ENCODE data around the gene TEX2. TPM values are rescaled to one million over a fixed set of nuclear protein-coding genes. Genes with fewer than 3 reads are reported as not detected.

The TEX2 gene
- total RNA-seq, 1 experiment from 2014 or later, result 27.9 TPM

GRCh38 chr17:64162554-64162953 lies 100.5 kb downstream of the TEX2 start:
- intact Hi-C loops (cut with micrococcal nuclease; ENCODE audit: unreplicated experiment), result no loop called here
- no TSS peak for BruUV-seq (replicated peaks)
- CTCF ChIA-PET, result interaction anchor here (0.6 kb wide), 1 partner anchor 52 kb away, joined by 3 read pairs; no protein-coding TSS in a partner anchor

GRCh38 chr17:64161380-64162176 lies 101.5 kb downstream of the TEX2 start:
- intact Hi-C loops (cut with micrococcal nuclease; ENCODE audit: unreplicated experiment), result no loop called here
- H3K4me2 ChIP-seq, result no peak overlapping the region
- no peak overlapping the region for H3K4me3 ChIP-seq
- no peaks in the 10 kb centered on the region for H4K20me1 ChIP-seq (ENCODE audit: insufficient read depth)
- no peaks in the 10 kb centered on the region for H3K36me3 ChIP-seq (ENCODE audit: low read depth)
- POLR2A ChIA-PET (ENCODE audit: unreplicated experiment), result no interaction called here
- no peaks in the 10 kb centered on the region for H3K9me3 ChIP-seq (ENCODE audit: insufficient read depth, low read depth)
- peaks cover 12% of the 10 kb centered on the region for H3K4me1 ChIP-seq (replicated peaks; ENCODE audit: insufficient read depth)
- no peak overlapping the region for H2AFZ ChIP-seq
- H3K27ac ChIP-seq, result no peak overlapping the region
- 0 out of 2 replicates have a peak, but pooled peaks cover 4% of the 10 kb centered on the region for H3K9me2 ChIP-seq (ENCODE audit: insufficient read depth)
- no peaks in the 10 kb centered on the region for H3K79me2 ChIP-seq (ENCODE audit: low read depth)
- TF ChIP-seq EZH2 (IDR thresholded peaks at IDR 0.05; ENCODE audit: low read depth) (no peak), CTCF (conservative IDR thresholded peaks at IDR 0.05) (no peak)
- H3F3A ChIP-seq (ENCODE audit: insufficient read depth, low read depth), result no peaks in the 10 kb centered on the region; the same call in 1 of the 2 replicates
- DNase-seq, result no peak
- no TSS peak for BruUV-seq (replicated peaks)
- H3K27me3 ChIP-seq (ENCODE audit: insufficient read depth, low read depth), result no peaks in the 10 kb centered on the region
- CTCF ChIA-PET, result no interaction called here

More at GRCh38 chr17:64162554-64162953, 100.5 kb downstream of the TEX2 start:
- no peaks in the 10 kb centered on the region for H4K20me1 ChIP-seq (ENCODE audit: insufficient read depth)
- no peaks in the 10 kb centered on the region; the same call in 1 of the 2 replicates for H3F3A ChIP-seq (ENCODE audit: insufficient read depth, low read depth)
- no peaks in the 10 kb centered on the region for H3K36me3 ChIP-seq (ENCODE audit: low read depth)
- no peak overlapping the region for H3K27ac ChIP-seq
- no peak overlapping the region for H2AFZ ChIP-seq
- H3K79me2 ChIP-seq (ENCODE audit: low read depth), result no peaks in the 10 kb centered on the region
- TF ChIP-seq EZH2 (IDR thresholded peaks at IDR 0.05; ENCODE audit: low read depth), result no peak
- no peak for TF ChIP-seq CTCF (conservative IDR thresholded peaks at IDR 0.05)
- no peaks in the 10 kb centered on the region for H3K27me3 ChIP-seq (ENCODE audit: insufficient read depth, low read depth)
- 0 out of 2 replicates have a peak, but pooled peaks cover 4% of the 10 kb centered on the region for H3K9me2 ChIP-seq (ENCODE audit: insufficient read depth)
- POLR2A ChIA-PET (ENCODE audit: unreplicated experiment), result no interaction called here
- DNase-seq, result no peak
- H3K4me2 ChIP-seq, result no peak overlapping the region
- H3K4me1 ChIP-seq (replicated peaks; ENCODE audit: insufficient read depth), result peaks cover 12% of the 10 kb centered on the region
- H3K4me3 ChIP-seq, result no peak overlapping the region
- no peaks in the 10 kb centered on the region for H3K9me3 ChIP-seq (ENCODE audit: insufficient read depth, low read depth)

- Histone ChIP-seq H3K36me3 (ENCODE audit: low read depth) (no peaks in the 10 kb centered on the region), H2AFZ (no peak overlapping the region), H3K4me3 (no peak overlapping the region), H3F3A (ENCODE audit: insufficient read depth, low read depth) (no peaks in the 10 kb centered on the region; the same call in 1 of the 2 replicates), H3K9me3 (ENCODE audit: insufficient read depth, low read depth) (no peaks in the 10 kb centered on the region), H3K27ac (no peak overlapping the region), H3K27me3 (ENCODE audit: insufficient read depth, low read depth) (no peaks in the 10 kb centered on the region), H3K9me2 (ENCODE audit: insufficient read depth) (0 out of 2 replicates have a peak, but pooled peaks cover 4% of the 10 kb centered on the region), H3K79me2 (ENCODE audit: low read depth) (no peaks in the 10 kb centered on the region), H3K4me1 (replicated peaks; ENCODE audit: insufficient read depth) (peaks cover 12% of the 10 kb centered on the region), H4K20me1 (ENCODE audit: insufficient read depth) (no peaks in the 10 kb centered on the region), H3K4me2 (no peak overlapping the region)
- ChIA-PET POLR2A (ENCODE audit: unreplicated experiment) (no interaction called here), CTCF (no interaction called here)
- no peak for DNase-seq
- TF ChIP-seq EZH2 (IDR thresholded peaks at IDR 0.05; ENCODE audit: low read depth) (no peak), CTCF (conservative IDR thresholded peaks at IDR 0.05) (no peak)
- BruUV-seq (replicated peaks), result no TSS peak
- intact Hi-C loops (cut with micrococcal nuclease; ENCODE audit: unreplicated experiment), result no loop called here
These were observed 102.7 kb downstream of the TEX2 start for GRCh38 chr17:64160378-64160777.

Data from PC-9 (cell line).